ENCODE data around the gene NBEAL2.

DNA sequence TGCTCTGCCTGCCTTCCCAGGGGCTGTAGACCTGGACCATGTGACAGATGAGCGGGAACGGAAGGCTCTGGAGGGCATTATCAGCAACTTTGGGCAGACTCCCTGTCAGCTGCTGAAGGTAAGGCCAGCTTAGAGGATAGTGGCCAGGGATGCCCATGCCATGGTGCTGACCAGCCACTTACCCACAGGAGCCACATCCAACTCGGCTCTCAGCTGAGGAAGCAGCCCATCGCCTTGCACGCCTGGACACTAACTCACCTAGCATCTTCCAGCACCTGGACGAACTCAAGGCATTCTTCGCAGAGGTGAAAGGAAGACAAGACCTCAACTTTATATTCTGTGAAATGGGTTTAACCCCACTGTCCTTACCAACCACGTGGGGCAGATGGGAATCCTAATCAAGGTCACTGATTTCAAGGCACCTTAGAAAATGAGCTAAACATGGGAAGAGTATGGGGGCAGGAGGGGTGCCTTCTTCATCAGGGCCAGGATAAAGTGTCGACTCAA is 26.7 kb downstream of the NBEAL2 start:
- TF ChIP-seq ZFP30 (CRISPR knock-in tag; IDR thresholded peaks at IDR 0.05) = no peak
- no peak for TF ChIP-seq SNAI2 (CRISPR knock-in tag; IDR thresholded peaks at IDR 0.05)
- TF ChIP-seq, protein P1, sequence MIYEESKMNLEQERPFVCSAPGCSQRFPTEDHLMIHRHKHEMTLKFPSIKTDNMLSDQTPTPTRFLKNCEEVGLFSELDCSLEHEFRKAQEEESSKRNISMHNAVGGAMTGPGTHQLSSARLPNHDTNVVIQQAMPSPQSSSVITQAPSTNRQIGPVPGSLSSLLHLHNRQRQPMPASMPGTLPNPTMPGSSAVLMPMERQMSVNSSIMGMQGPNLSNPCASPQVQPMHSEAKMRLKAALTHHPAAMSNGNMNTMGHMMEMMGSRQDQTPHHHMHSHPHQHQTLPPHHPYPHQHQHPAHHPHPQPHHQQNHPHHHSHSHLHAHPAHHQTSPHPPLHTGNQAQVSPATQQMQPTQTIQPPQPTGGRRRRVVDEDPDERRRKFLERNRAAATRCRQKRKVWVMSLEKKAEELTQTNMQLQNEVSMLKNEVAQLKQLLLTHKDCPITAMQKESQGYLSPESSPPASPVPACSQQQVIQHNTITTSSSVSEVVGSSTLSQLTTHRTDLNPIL (CRISPR knock-in tag; IDR thresholded peaks at IDR 0.05; ENCODE audit: low read depth) = no peak
- no peak for TF ChIP-seq ARNTL (CRISPR knock-in tag; IDR thresholded peaks at IDR 0.05; ENCODE audit: borderline replicate concordance, low read depth)
- TF ChIP-seq, protein P2, sequence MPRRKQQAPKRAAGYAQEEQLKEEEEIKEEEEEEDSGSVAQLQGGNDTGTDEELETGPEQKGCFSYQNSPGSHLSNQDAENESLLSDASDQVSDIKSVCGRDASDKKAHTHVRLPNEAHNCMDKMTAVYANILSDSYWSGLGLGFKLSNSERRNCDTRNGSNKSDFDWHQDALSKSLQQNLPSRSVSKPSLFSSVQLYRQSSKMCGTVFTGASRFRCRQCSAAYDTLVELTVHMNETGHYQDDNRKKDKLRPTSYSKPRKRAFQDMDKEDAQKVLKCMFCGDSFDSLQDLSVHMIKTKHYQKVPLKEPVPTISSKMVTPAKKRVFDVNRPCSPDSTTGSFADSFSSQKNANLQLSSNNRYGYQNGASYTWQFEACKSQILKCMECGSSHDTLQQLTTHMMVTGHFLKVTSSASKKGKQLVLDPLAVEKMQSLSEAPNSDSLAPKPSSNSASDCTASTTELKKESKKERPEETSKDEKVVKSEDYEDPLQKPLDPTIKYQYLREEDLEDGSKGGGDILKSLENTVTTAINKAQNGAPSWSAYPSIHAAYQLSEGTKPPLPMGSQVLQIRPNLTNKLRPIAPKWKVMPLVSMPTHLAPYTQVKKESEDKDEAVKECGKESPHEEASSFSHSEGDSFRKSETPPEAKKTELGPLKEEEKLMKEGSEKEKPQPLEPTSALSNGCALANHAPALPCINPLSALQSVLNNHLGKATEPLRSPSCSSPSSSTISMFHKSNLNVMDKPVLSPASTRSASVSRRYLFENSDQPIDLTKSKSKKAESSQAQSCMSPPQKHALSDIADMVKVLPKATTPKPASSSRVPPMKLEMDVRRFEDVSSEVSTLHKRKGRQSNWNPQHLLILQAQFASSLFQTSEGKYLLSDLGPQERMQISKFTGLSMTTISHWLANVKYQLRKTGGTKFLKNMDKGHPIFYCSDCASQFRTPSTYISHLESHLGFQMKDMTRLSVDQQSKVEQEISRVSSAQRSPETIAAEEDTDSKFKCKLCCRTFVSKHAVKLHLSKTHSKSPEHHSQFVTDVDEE (CRISPR knock-in tag; IDR thresholded peaks at IDR 0.05) = no peak
- no peak for TF ChIP-seq GLIS3 (CRISPR knock-in tag; IDR thresholded peaks at IDR 0.05)
- TF ChIP-seq, protein P3, sequence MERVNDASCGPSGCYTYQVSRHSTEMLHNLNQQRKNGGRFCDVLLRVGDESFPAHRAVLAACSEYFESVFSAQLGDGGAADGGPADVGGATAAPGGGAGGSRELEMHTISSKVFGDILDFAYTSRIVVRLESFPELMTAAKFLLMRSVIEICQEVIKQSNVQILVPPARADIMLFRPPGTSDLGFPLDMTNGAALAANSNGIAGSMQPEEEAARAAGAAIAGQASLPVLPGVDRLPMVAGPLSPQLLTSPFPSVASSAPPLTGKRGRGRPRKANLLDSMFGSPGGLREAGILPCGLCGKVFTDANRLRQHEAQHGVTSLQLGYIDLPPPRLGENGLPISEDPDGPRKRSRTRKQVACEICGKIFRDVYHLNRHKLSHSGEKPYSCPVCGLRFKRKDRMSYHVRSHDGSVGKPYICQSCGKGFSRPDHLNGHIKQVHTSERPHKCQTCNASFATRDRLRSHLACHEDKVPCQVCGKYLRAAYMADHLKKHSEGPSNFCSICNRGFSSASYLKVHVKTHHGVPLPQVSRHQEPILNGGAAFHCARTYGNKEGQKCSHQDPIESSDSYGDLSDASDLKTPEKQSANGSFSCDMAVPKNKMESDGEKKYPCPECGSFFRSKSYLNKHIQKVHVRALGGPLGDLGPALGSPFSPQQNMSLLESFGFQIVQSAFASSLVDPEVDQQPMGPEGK (CRISPR knock-in tag; IDR thresholded peaks at IDR 0.05; ENCODE audit: borderline replicate concordance) = no peak
- TF ChIP-seq TCF4 (CRISPR knock-in tag; IDR thresholded peaks at IDR 0.05; ENCODE audit: borderline replicate concordance) = no peak
- TF ChIP-seq RARB (CRISPR knock-in tag; IDR thresholded peaks at IDR 0.05) = no peak
- TF ChIP-seq ZFP3 (CRISPR knock-in tag; IDR thresholded peaks at IDR 0.05) = no peak
- TF ChIP-seq ZC3H10 (CRISPR knock-in tag; IDR thresholded peaks at IDR 0.05) = no peak
- no peak for TF ChIP-seq ESRRG (CRISPR knock-in tag; IDR thresholded peaks at IDR 0.05)
- TF ChIP-seq ZNF565 (CRISPR knock-in tag; conservative IDR thresholded peaks at IDR 0.05; ENCODE audit: low read depth) = no peak
- no peak for TF ChIP-seq OSR1 (CRISPR knock-in tag; IDR thresholded peaks at IDR 0.05)
